Activated CD4-positive, alpha-beta memory T cell treated with anti-CD3 and anti-CD28 coated beads for 36 hours (primary cell): ENCODE measurements around the gene CAMTA1. TPM values are rescaled to one million over a fixed set of nuclear protein-coding genes. Genes with fewer than 3 reads are reported as not detected.
A peak's percentile ranks its signal among the peaks of the same experiment; 100 is the strongest.

Experiments used
- CTCF ChIA-PET: fragments of 350-600 bp; sonication (Branson Sonifier 250); formaldehyde crosslinking; loops from one replicate; lab custom pipeline; 2021; ENCODE audit warnings: antibody characterized with exemption, inconsistent platforms; lab: Charles Lee
- POLR2A ChIA-PET: fragments of 350-600 bp; sonication (Branson Sonifier 250); formaldehyde crosslinking; loops from one replicate; lab custom pipeline; 2021; ENCODE audit warnings: antibody characterized with exemption; lab: Charles Lee
- DNase-seq: peaks from one replicate; pipeline ENCODE4 v3.0.0-alpha.2; 2020
- H3K27ac Mint-ChIP-seq: one replicate; pipeline ENCODE4 v1.8.0; 2021; ENCODE audit warnings: mixed read lengths
- H3K27me3 Mint-ChIP-seq: one replicate; pipeline ENCODE4 v1.8.0; 2021; ENCODE audit warnings: mixed read lengths
- H3K36me3 Mint-ChIP-seq: one replicate; pipeline ENCODE4 v1.8.0; 2021; ENCODE audit warnings: mixed read lengths
- H3K4me1 Mint-ChIP-seq: one replicate; pipeline ENCODE4 v1.8.0; 2021; ENCODE audit warnings: low read depth, mixed read lengths
- H3K4me3 Mint-ChIP-seq: one replicate; pipeline ENCODE4 v1.8.0; 2021; ENCODE audit warnings: mild to moderate bottlenecking, mixed read lengths
- H3K9me3 Mint-ChIP-seq: one replicate; pipeline ENCODE4 v1.8.0; 2021; ENCODE audit warnings: mixed read lengths
- intact Hi-C: fragments of 100-400 bp; cut with micrococcal nuclease; formaldehyde crosslinking; loops from one replicate; pipeline ENCODE4 v1.15.1; 2023
- total RNA-seq, 2 experiments: library from RNA; stranded (reverse); gene quantifications; one replicate each; pipeline ENCODE4 v1.2.3, GENCODE V29; 2021

CAMTA1 gene
- total RNA-seq, 2 experiments from 2014 or later: 64.7 to 68.9 TPM

- ChIA-PET CTCF (interaction anchor here (0.8 to 8.1 kb wide), 7 partner anchors 64 to 206 kb away, joined by 3 to 64 read pairs (median 6); no protein-coding TSS in a partner anchor), POLR2A (no interaction called here)
- H3K27me3 Mint-ChIP-seq: no peaks in the 10 kb centered on the region
- DNase-seq: no peak
- no peaks in the 10 kb centered on the region for H3K36me3 Mint-ChIP-seq
- no peak overlapping the region for H3K4me3 Mint-ChIP-seq
- no peak overlapping the region for H3K27ac Mint-ChIP-seq
- peaks cover 8% of the 10 kb centered on the region for H3K4me1 Mint-ChIP-seq
- H3K9me3 Mint-ChIP-seq: no peaks in the 10 kb centered on the region
- intact Hi-C loops: loop anchor here (5.0 kb wide), 1 partner anchor 97 kb away; no protein-coding TSS in a partner anchor
Measured at GRCh38 chr1:6888870-6889269, 103.6 kb downstream of the CAMTA1 start.

GRCh38 chr1:6889875-6890480 lies 104.7 kb downstream of the CAMTA1 start:
- Mint-ChIP-seq H3K27me3 (no peaks in the 10 kb centered on the region), H3K36me3 (no peaks in the 10 kb centered on the region), H3K27ac (no peak overlapping the region), H3K4me3 (no peak overlapping the region), H3K9me3 (no peaks in the 10 kb centered on the region), H3K4me1 (peaks cover under 1% of the 10 kb centered on the region)
- peak; percentile 54 for DNase-seq
- POLR2A ChIA-PET: no interaction called here
- intact Hi-C loops: loop anchor here (1.0 to 5.0 kb wide), 2 partner anchors 98 to 170 kb away; no protein-coding TSS in a partner anchor
- CTCF ChIA-PET: interaction anchor here (0.6 to 8.1 kb wide), 19 partner anchors 10 to 758 kb away, joined by 3 to 64 read pairs (median 4); no protein-coding TSS in a partner anchor

GRCh38 chr1:6890686-6891085 lies 105.4 kb downstream of the CAMTA1 start:
- Mint-ChIP-seq H3K9me3 (no peaks in the 10 kb centered on the region), H3K27me3 (no peaks in the 10 kb centered on the region), H3K4me1 (no peaks in the 10 kb centered on the region), H3K27ac (no peak overlapping the region), H3K36me3 (no peaks in the 10 kb centered on the region), H3K4me3 (no peak overlapping the region)
- no peak for DNase-seq
- CTCF ChIA-PET: interaction anchor here (0.7 to 8.1 kb wide), 12 partner anchors 10 to 219 kb away, joined by 3 to 64 read pairs (median 5); no protein-coding TSS in a partner anchor
- intact Hi-C loops: loop anchor here (1.0 kb wide), 1 partner anchor 170 kb away; no protein-coding TSS in a partner anchor
- POLR2A ChIA-PET: no interaction called here

DNA sequence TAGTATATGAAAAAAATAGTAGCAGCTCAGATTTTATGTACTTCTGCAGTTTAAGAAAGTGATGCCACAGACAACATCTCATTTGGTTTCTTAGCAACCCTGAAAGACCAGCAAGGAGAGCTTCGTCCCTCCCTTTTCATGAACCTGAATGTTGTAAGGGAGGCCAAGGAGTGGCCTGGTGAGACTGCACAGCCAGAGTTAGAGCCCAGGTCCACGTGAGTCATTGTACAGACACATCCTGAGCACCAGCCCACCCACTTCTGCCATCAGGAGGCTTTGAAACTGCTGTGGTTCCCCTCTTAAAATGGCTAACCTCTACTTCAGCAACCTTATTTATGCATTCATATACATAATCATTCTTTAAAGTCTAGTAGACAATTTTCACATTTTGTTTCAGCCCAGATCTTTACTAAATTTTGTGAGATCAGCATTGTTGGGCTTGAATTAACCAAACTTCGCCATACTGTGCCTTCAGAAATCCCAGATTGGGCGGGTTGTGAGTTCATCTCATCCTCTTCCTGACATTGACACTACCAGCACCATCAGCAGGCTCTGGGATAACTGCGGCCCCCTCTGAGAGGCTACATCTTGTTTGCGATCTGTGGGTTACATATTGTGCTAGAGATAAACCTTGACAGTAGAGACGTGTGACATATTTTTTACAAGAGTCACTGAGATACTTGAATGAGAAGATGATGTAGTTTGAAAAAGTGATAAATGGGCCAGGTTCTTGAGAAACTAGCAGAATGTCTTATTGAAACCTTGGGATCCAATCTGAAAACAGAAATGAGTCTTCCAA lies 106.7 kb downstream of the CAMTA1 start:
- H3K4me1 Mint-ChIP-seq: no peaks in the 10 kb centered on the region
- intact Hi-C loops: no loop called here
- H3K36me3 Mint-ChIP-seq: no peaks in the 10 kb centered on the region
- CTCF ChIA-PET: interaction anchor here (1.0 to 8.1 kb wide), 4 partner anchors 19 to 173 kb away, joined by 3 to 64 read pairs (median 10); no protein-coding TSS in a partner anchor
- peak; percentile 14 for DNase-seq
- H3K27me3 Mint-ChIP-seq: no peaks in the 10 kb centered on the region
- H3K4me3 Mint-ChIP-seq: no peak overlapping the region
- no peaks in the 10 kb centered on the region for H3K9me3 Mint-ChIP-seq
- H3K27ac Mint-ChIP-seq: no peak overlapping the region
- POLR2A ChIA-PET: interaction anchor here (0.5 kb wide), 1 partner anchor 1522 kb away, joined by 4 read pairs; no protein-coding TSS in a partner anchor

DNA sequence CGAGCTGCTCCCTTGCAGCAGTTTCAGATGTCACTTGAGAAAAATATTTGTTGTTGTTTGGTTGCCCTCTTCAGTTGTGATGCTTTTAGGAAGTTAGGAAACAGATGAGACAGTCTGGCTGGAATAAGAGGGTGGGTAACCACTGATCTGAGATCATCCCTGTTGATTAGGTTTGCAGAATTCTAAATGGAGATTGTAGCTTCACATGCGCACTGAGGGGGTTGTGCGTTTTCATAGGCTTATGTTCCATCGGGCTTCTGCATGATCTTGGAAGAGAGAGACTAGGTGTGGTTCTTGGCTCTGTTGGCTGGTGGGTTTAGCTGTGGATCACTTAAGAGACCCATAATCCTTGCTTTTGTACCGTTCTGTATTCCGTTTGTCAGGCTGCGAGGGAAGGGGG lies 108.1 kb downstream of the CAMTA1 start:
- Mint-ChIP-seq H3K4me3 (no peak overlapping the region), H3K4me1 (no peaks in the 10 kb centered on the region), H3K9me3 (no peaks in the 10 kb centered on the region), H3K27me3 (no peaks in the 10 kb centered on the region), H3K27ac (no peak overlapping the region), H3K36me3 (no peaks in the 10 kb centered on the region)
- ChIA-PET POLR2A (no interaction called here), CTCF (interaction anchor here (0.8 to 8.1 kb wide), 2 partner anchors 166 to 175 kb away, joined by 3 to 64 read pairs; no protein-coding TSS in a partner anchor)
- intact Hi-C loops: no loop called here
- no peak for DNase-seq

DNA sequence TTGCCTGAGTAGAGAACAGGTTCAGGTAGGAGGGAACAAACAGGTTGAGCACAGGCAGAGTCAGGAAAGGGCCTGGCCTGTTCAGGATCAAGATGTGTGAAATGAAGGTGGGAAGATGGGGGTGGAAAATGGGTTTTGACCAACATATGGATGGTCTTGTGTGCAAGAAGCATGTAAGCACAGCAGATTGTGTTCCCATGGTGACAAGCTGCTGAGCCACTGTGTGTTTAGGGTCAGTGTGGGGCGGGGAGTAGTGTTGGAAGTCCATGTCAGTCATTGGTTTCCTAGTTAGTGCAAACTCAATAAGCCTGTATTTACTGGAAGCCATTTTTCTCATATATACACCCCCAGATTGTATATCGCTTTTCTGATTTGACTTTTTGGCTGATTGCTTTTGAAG lies 111.9 kb downstream of the CAMTA1 start:
- intact Hi-C loops: no loop called here
- H3K4me1 Mint-ChIP-seq: no peaks in the 10 kb centered on the region
- CTCF ChIA-PET: interaction anchor here (1.3 to 2.3 kb wide), 2 partner anchors 173 to 178 kb away, joined by 4 to 5 read pairs; no protein-coding TSS in a partner anchor
- no peak for DNase-seq
- no peak overlapping the region for H3K4me3 Mint-ChIP-seq
- no peaks in the 10 kb centered on the region for H3K36me3 Mint-ChIP-seq
- no peaks in the 10 kb centered on the region for H3K27me3 Mint-ChIP-seq
- POLR2A ChIA-PET: no interaction called here
- no peak overlapping the region for H3K27ac Mint-ChIP-seq
- no peaks in the 10 kb centered on the region for H3K9me3 Mint-ChIP-seq

DNA sequence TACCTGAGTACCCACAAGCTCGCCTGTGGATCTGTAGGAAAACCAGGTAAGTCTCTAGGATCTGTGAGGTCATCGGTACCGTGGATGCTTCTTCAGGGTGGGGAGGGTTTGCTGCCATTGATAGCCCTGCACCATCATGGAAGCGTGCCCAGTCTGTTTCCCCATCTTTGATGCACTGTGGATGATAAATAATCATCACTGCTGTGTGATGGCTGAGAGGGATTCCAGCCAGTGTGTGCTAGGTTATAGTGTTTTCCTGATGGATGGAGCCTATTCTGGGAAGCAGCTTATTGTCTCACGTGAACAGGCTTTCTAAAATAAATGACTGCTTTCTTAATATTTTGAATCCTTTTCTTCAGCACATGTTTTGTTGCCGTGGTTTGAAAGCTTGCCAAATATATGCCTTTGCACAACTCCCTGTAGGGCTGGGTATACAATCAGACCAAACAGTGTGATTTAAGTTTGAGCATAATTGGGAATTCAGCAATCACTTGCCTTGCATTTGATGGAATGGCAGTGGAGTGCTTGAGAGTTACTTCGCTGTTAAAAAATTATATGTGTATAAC lies 113.8 kb downstream of the CAMTA1 start:
- Mint-ChIP-seq H3K27ac (no peak overlapping the region), H3K27me3 (no peaks in the 10 kb centered on the region), H3K4me1 (no peaks in the 10 kb centered on the region), H3K9me3 (no peaks in the 10 kb centered on the region), H3K36me3 (no peaks in the 10 kb centered on the region), H3K4me3 (no peak overlapping the region)
- intact Hi-C loops: no loop called here
- DNase-seq: no peak
- POLR2A ChIA-PET: no interaction called here
- CTCF ChIA-PET: no interaction called here

DNA sequence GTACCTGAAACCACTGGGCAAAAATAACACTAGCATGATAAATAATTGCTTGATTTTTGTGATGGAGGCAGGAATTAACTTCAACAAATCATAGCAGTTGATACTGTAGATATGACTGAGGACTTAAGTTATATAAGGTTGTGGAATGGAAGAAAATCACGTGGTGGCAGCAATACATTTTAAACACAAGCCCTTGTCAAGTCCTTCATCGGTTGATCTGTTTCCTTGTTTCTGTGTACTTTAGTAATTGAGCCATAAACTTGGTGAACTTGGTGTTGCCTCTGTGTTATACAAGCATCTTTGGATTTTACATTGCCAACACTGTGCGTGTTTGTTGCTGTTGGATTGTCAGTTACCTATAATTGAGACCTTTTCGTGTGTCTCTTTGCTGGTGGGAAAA lies 114.4 kb downstream of the CAMTA1 start:
- intact Hi-C loops: no loop called here
- no peaks in the 10 kb centered on the region for H3K27me3 Mint-ChIP-seq
- DNase-seq: no peak
- no peak overlapping the region for H3K4me3 Mint-ChIP-seq
- H3K4me1 Mint-ChIP-seq: no peaks in the 10 kb centered on the region
- ChIA-PET POLR2A (interaction anchor here (0.6 kb wide), 1 partner anchor 180 kb away, joined by 5 read pairs; no protein-coding TSS in a partner anchor), CTCF (no interaction called here)
- no peaks in the 10 kb centered on the region for H3K9me3 Mint-ChIP-seq
- H3K36me3 Mint-ChIP-seq: no peaks in the 10 kb centered on the region
- no peak overlapping the region for H3K27ac Mint-ChIP-seq

GRCh38 chr1:6902153-6902552 lies 116.9 kb downstream of the CAMTA1 start:
- ChIA-PET CTCF (no interaction called here), POLR2A (no interaction called here)
- Mint-ChIP-seq H3K4me3 (no peak overlapping the region), H3K27me3 (no peaks in the 10 kb centered on the region), H3K9me3 (no peaks in the 10 kb centered on the region), H3K36me3 (no peaks in the 10 kb centered on the region), H3K4me1 (no peaks in the 10 kb centered on the region), H3K27ac (no peak overlapping the region)
- intact Hi-C loops: no loop called here
- no peak for DNase-seq

GRCh38 chr1:6904476-6905170 lies 119.4 kb downstream of the CAMTA1 start:
- no peaks in the 10 kb centered on the region for H3K36me3 Mint-ChIP-seq
- no peak overlapping the region for H3K27ac Mint-ChIP-seq
- POLR2A ChIA-PET: no interaction called here
- DNase-seq: no peak
- H3K27me3 Mint-ChIP-seq: no peaks in the 10 kb centered on the region
- no peaks in the 10 kb centered on the region for H3K9me3 Mint-ChIP-seq
- intact Hi-C loops: no loop called here
- no peak overlapping the region for H3K4me3 Mint-ChIP-seq
- no peaks in the 10 kb centered on the region for H3K4me1 Mint-ChIP-seq
- CTCF ChIA-PET: no interaction called here

GRCh38 chr1:6905331-6905730 lies 120.1 kb downstream of the CAMTA1 start:
- no peaks in the 10 kb centered on the region for H3K27me3 Mint-ChIP-seq
- ChIA-PET CTCF (no interaction called here), POLR2A (no interaction called here)
- H3K4me3 Mint-ChIP-seq: no peak overlapping the region
- H3K4me1 Mint-ChIP-seq: no peaks in the 10 kb centered on the region
- no peaks in the 10 kb centered on the region for H3K9me3 Mint-ChIP-seq
- no peak for DNase-seq
- intact Hi-C loops: no loop called here
- no peak overlapping the region for H3K27ac Mint-ChIP-seq
- no peaks in the 10 kb centered on the region for H3K36me3 Mint-ChIP-seq
